Thyroid gland (tissue), 4 donors: Measurements from ENCODE around the gene LAMA2. TPM values are rescaled to one million over a fixed set of nuclear protein-coding genes. Genes with fewer than 3 reads are reported as not detected.

ENCODE experiments used
- DNase-seq, 2 donors: peaks; one replicate each; pipeline ENCODE4 v3.0.0-alpha.2; 2019
- H3K27ac ChIP-seq, 3 donors: fragments of 200-600 bp; sonication (generic); 1 replicate in 2 of 3; 2 replicates in 1 of 3; pipeline ENCODE4 v1.5.1; 2016 to 2019; ENCODE audit warnings: mild to moderate bottlenecking in 1 of 3, moderate library complexity in 1 of 3
- H3K27me3 ChIP-seq: fragments of 200-600 bp; sonication (generic); one replicate; pipeline ENCODE4 v1.5.1; 2019
- H3K36me3 ChIP-seq, 2 donors: fragments of 200-600 bp; sonication (generic); one replicate each; pipeline ENCODE4 v1.5.1; 2016 to 2019
- H3K4me1 ChIP-seq, 2 donors: fragments of 200-600 bp; sonication (generic); one replicate each; pipeline ENCODE4 v1.5.1; 2017 to 2019
- H3K4me3 ChIP-seq, 3 donors: fragments of 200-600 bp; sonication (generic); replicated peaks in 1 of 3; 1 replicate in 2 of 3; 2 replicates in 1 of 3; pipeline ENCODE4 v1.5.1; 2016; ENCODE audit warnings: mild to moderate bottlenecking in 1 of 3
- H3K9me3 ChIP-seq: fragments of 200-600 bp; sonication (generic); one replicate; pipeline ENCODE4 v1.5.1; 2017
- POLR2A ChIP-seq, 2 donors: fragments of 450-650 bp; IDR thresholded peaks; one replicate each; pipeline ENCODE4 v1.6.1; 2017; ENCODE audit warnings: antibody characterized with exemption in 2 of 2, mild to moderate bottlenecking in 2 of 2, moderate library complexity in 1 of 2
- WGBS, 2 donors: methylation state at CpG; one replicate each; pipeline ENCODE4 v1.1.5; 2017; 5-methylcytosine and 5-hydroxymethylcytosine counted together
- intact Hi-C: fragments of 100-400 bp; cut with DNase I; formaldehyde crosslinking; loops from one replicate; pipeline ENCODE4 v1.15.1; 2023
- total RNA-seq, 4 donors: library from RNA; depleted of rRNA; stranded (reverse); fragments of >200 nt; gene quantifications; one replicate each; pipeline ENCODE4 v1.2.3, GENCODE V29; 2016
- TF ChIP-seq, protein P1 (sequence below), 6 experiments: fragments of 200-600 bp in 3 of 6; fragments of 450-650 bp in 3 of 6; sonication (generic) in 3 of 6; IDR thresholded peaks; one replicate each; pipeline ENCODE4 v1.5.1; 2016 to 2019; ENCODE audit warnings: antibody characterized with exemption in 6 of 6, mild to moderate bottlenecking in 2 of 6, inconsistent platforms in 1 of 6, moderate library complexity in 1 of 6

Gene LAMA2
- total RNA-seq, 4 donors from 2014 or later = 41.4 to 117 (median 78.9) TPM

DNA sequence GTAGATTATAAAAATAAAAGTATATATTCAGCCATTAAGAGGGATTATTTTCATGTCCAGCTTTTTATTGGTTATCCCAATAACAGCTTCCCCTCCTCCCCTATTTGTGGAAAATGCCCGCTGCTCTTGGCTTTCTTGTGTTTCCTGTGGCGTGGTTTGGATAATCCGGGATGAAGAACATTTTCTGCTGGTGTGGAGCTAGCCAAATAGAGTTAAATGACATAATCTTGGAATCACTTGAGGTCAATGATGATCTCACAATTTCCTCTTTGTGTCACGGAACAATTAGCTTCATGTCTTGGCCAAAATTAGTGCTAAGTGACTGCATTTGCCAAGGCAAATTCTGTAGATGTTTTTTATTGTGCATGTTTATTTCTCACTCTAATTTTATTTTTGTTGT, 394.0 kb downstream of the LAMA2 start:
- intact Hi-C loops = no loop called here
- Histone ChIP-seq H3K4me1 (peaks cover 0 to 2% of the 10 kb centered on the region in 2 donors), H3K36me3 (no peaks in the 10 kb centered on the region), H3K27ac (no peak overlapping the region), H3K9me3 (no peaks in the 10 kb centered on the region), H3K4me3 (no peak overlapping the region), H3K27me3 (no peaks in the 10 kb centered on the region)
- TF ChIP-seq POLR2A (IDR thresholded peaks at IDR 0.05) = no peak
- 66 to 70% methylated on average over 4 of the region's 4 CpGs for WGBS, 2 donors
- DNase-seq = no peak

- H3K27me3 ChIP-seq = no peaks in the 10 kb centered on the region
- no peak overlapping the region for H3K27ac ChIP-seq
- intact Hi-C loops = no loop called here
- no peaks in the 10 kb centered on the region for H3K9me3 ChIP-seq
- H3K36me3 ChIP-seq = no peaks in the 10 kb centered on the region
- DNase-seq = no peak
- H3K4me3 ChIP-seq = no peak overlapping the region
- H3K4me1 ChIP-seq = no peaks in the 10 kb centered on the region
- TF ChIP-seq, protein P1, sequence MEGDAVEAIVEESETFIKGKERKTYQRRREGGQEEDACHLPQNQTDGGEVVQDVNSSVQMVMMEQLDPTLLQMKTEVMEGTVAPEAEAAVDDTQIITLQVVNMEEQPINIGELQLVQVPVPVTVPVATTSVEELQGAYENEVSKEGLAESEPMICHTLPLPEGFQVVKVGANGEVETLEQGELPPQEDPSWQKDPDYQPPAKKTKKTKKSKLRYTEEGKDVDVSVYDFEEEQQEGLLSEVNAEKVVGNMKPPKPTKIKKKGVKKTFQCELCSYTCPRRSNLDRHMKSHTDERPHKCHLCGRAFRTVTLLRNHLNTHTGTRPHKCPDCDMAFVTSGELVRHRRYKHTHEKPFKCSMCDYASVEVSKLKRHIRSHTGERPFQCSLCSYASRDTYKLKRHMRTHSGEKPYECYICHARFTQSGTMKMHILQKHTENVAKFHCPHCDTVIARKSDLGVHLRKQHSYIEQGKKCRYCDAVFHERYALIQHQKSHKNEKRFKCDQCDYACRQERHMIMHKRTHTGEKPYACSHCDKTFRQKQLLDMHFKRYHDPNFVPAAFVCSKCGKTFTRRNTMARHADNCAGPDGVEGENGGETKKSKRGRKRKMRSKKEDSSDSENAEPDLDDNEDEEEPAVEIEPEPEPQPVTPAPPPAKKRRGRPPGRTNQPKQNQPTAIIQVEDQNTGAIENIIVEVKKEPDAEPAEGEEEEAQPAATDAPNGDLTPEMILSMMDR (IDR thresholded peaks at IDR 0.05) = no peak
- TF ChIP-seq POLR2A (IDR thresholded peaks at IDR 0.05) = no peak
- 86 to 87% methylated on average over 11 of the region's 11 CpGs for WGBS, 2 donors
These were observed 396.7 kb downstream of the LAMA2 start for GRCh38 chr6:129279343-129280292.

DNA sequence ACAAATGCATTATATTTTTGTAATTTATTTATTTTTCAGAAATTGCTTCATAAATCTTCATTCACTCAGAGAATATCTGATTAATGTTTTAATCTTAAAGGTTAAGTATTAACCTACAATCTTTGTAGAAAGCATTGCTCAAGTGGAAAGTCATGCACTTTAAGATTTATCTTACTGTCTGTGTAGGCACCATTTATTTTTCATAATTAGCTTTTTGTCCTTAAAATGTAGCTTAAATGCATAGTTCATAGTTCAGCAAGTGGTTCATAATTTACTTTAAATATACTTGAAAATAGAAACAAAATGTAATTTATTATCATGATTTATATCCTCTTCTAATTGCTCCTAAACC, 397.3 kb downstream of the LAMA2 start:
- intact Hi-C loops = no loop called here
- Histone ChIP-seq H3K27me3 (no peaks in the 10 kb centered on the region), H3K4me3 (no peak overlapping the region), H3K4me1 (no peaks in the 10 kb centered on the region), H3K9me3 (no peaks in the 10 kb centered on the region), H3K36me3 (no peaks in the 10 kb centered on the region), H3K27ac (no peak overlapping the region)
- TF ChIP-seq POLR2A (IDR thresholded peaks at IDR 0.05) = no peak
- TF ChIP-seq, protein P1 (IDR thresholded peaks at IDR 0.05) = no peak
- DNase-seq = no peak

DNA sequence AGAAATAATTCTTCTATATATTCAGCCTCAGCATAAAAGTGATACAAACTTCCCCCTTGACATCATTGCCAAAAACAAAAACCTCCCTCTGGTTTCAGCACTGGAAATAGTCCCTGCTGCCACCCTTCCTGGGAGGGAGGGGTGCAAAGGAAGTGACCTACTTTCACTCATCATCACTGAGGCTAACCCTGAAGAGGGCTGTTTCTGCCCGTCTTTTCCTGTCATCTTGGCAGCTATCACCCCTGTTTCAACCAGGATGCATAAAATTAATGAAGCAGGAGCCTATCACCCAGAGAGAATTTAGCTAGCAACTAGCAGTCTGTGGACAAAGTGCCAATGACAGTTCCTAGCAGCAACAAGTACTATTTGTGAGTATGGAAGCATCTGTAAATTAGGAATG, 397.8 kb downstream of the LAMA2 start:
- no peak overlapping the region for H3K4me3 ChIP-seq
- intact Hi-C loops = no loop called here
- H3K27ac ChIP-seq = no peak overlapping the region
- TF ChIP-seq, protein P1 (IDR thresholded peaks at IDR 0.05) = no peak
- H3K36me3 ChIP-seq = no peaks in the 10 kb centered on the region
- H3K9me3 ChIP-seq = no peaks in the 10 kb centered on the region
- no peaks in the 10 kb centered on the region for H3K27me3 ChIP-seq
- H3K4me1 ChIP-seq = no peaks in the 10 kb centered on the region
- DNase-seq = no peak
- 42 to 47% methylated on average over 1 of the region's 1 CpG for WGBS, 2 donors

- intact Hi-C loops = no loop called here
- Histone ChIP-seq H3K27ac (no peak overlapping the region), H3K4me1 (no peaks in the 10 kb centered on the region), H3K9me3 (no peaks in the 10 kb centered on the region), H3K36me3 (no peaks in the 10 kb centered on the region), H3K27me3 (no peaks in the 10 kb centered on the region), H3K4me3 (no peak overlapping the region)
- no peak for DNase-seq
- TF ChIP-seq, protein P1 (IDR thresholded peaks at IDR 0.05) = no peak
- no peak for TF ChIP-seq POLR2A (IDR thresholded peaks at IDR 0.05)
These were observed 398.3 kb downstream of the LAMA2 start for GRCh38 chr6:129281168-129281796.
